Activated naive CD8-positive, alpha-beta T cell treated with anti-CD3 and anti-CD28 coated beads, Interleukin-2, amount 50 U/mL, for 24 hours (primary cell): Measurements from ENCODE around the gene ARPC5.

Experiments
- ATAC-seq: fragments of 150-1000 bp; cut with Tn5 transposase; one replicate; pipeline ENCODE4 v1.10.0; 2021
- DNase-seq: peaks from one replicate; pipeline ENCODE4 v3.0.0; 2021
- H3K27ac Mint-ChIP-seq: one replicate; pipeline ENCODE4 v1.8.0; 2021; ENCODE audit warnings: mild to moderate bottlenecking, mixed read lengths
- H3K27me3 Mint-ChIP-seq: one replicate; pipeline ENCODE4 v1.8.0; 2021; ENCODE audit warnings: mixed read lengths
- H3K36me3 Mint-ChIP-seq: one replicate; pipeline ENCODE4 v1.8.0; 2021; ENCODE audit warnings: low read depth, mixed read lengths
- H3K4me1 Mint-ChIP-seq: one replicate; pipeline ENCODE4 v1.8.0; 2021; ENCODE audit warnings: mixed read lengths
- H3K4me3 Mint-ChIP-seq: one replicate; pipeline ENCODE4 v1.8.0; 2021; ENCODE audit warnings: mild to moderate bottlenecking, moderate library complexity, mixed read lengths
- H3K9me3 Mint-ChIP-seq: one replicate; pipeline ENCODE4 v1.8.0; 2021; ENCODE audit warnings: mixed read lengths

Gene ARPC5

GRCh38 chr1:183611021-183611420 is 24.6 kb downstream of the ARPC5 start:
- H3K9me3 Mint-ChIP-seq: no peaks in the 10 kb centered on the region

GRCh38 chr1:183609759-183610452 is 25.7 kb downstream of the ARPC5 start:
- Mint-ChIP-seq H3K4me1 (peaks cover 2% of the 10 kb centered on the region), H3K36me3 (no peaks in the 10 kb centered on the region), H3K9me3 (no peaks in the 10 kb centered on the region), H3K27me3 (peaks cover 2% of the 10 kb centered on the region), H3K4me3 (no peak overlapping the region), H3K27ac (no peak overlapping the region)
- no peak for DNase-seq
- no peak for ATAC-seq

More at GRCh38 chr1:183611021-183611420, 24.6 kb downstream of the ARPC5 start:
- Mint-ChIP-seq H3K27me3 (peaks cover 2% of the 10 kb centered on the region), H3K4me1 (peaks cover 2% of the 10 kb centered on the region), H3K27ac (no peak overlapping the region), H3K4me3 (no peak overlapping the region), H3K36me3 (no peaks in the 10 kb centered on the region)
- DNase-seq (no peak), ATAC-seq (no peak)

GRCh38 chr1:183609313-183609712 is 26.3 kb downstream of the ARPC5 start:
- ATAC-seq (no peak), DNase-seq (no peak)
- Mint-ChIP-seq H3K36me3 (no peaks in the 10 kb centered on the region), H3K9me3 (no peaks in the 10 kb centered on the region), H3K27ac (no peak overlapping the region), H3K4me3 (no peak overlapping the region), H3K27me3 (peaks cover 2% of the 10 kb centered on the region), H3K4me1 (peaks cover 3% of the 10 kb centered on the region)

- Mint-ChIP-seq H3K4me3 (no peak overlapping the region), H3K27ac (no peak overlapping the region), H3K36me3 (no peaks in the 10 kb centered on the region), H3K27me3 (peaks cover 5% of the 10 kb centered on the region), H3K9me3 (no peaks in the 10 kb centered on the region), H3K4me1 (peaks cover 9% of the 10 kb centered on the region)
- ATAC-seq (no peak), DNase-seq (no peak)
These were observed 28.1 kb downstream of the ARPC5 start for GRCh38 chr1:183607322-183607980.

GRCh38 chr1:183605904-183606303 is 29.7 kb downstream of the ARPC5 start:
- DNase-seq (no peak), ATAC-seq (no peak)
- Mint-ChIP-seq H3K4me3 (no peak overlapping the region), H3K27me3 (peaks cover 2% of the 10 kb centered on the region), H3K36me3 (no peaks in the 10 kb centered on the region), H3K9me3 (no peaks in the 10 kb centered on the region), H3K4me1 (peaks cover 9% of the 10 kb centered on the region), H3K27ac (no peak overlapping the region)

- no peak for ATAC-seq
- no peaks in the 10 kb centered on the region for H3K9me3 Mint-ChIP-seq
- DNase-seq: no peak
- no peaks in the 10 kb centered on the region for H3K36me3 Mint-ChIP-seq
- no peak overlapping the region for H3K4me3 Mint-ChIP-seq
- peaks cover 2% of the 10 kb centered on the region for H3K27me3 Mint-ChIP-seq
- H3K4me1 Mint-ChIP-seq: peaks cover 9% of the 10 kb centered on the region
- H3K27ac Mint-ChIP-seq: no peak overlapping the region
These were observed 30.8 kb downstream of the ARPC5 start for GRCh38 chr1:183604815-183605214.

GRCh38 chr1:183604038-183604808 is 31.4 kb downstream of the ARPC5 start:
- H3K27ac Mint-ChIP-seq: peak overlapping the region; percentile 16
- no peaks in the 10 kb centered on the region for H3K9me3 Mint-ChIP-seq
- H3K4me3 Mint-ChIP-seq: no peak overlapping the region
- peaks cover 2% of the 10 kb centered on the region for H3K27me3 Mint-ChIP-seq
- ATAC-seq (no peak), DNase-seq (no peak)
- H3K36me3 Mint-ChIP-seq: no peaks in the 10 kb centered on the region
- peaks cover 9% of the 10 kb centered on the region for H3K4me1 Mint-ChIP-seq

GRCh38 chr1:183602510-183602909 is 33.1 kb downstream of the ARPC5 start:
- DNase-seq: no peak
- Mint-ChIP-seq H3K27ac (no peak overlapping the region), H3K36me3 (no peaks in the 10 kb centered on the region), H3K9me3 (no peaks in the 10 kb centered on the region), H3K4me3 (no peak overlapping the region), H3K27me3 (peaks cover 2% of the 10 kb centered on the region), H3K4me1 (peaks cover 13% of the 10 kb centered on the region)
- no peak for ATAC-seq

- DNase-seq (no peak), ATAC-seq (no peak)
- Mint-ChIP-seq H3K4me1 (peaks cover 11% of the 10 kb centered on the region), H3K27me3 (peaks cover 2% of the 10 kb centered on the region), H3K27ac (no peak overlapping the region), H3K36me3 (no peaks in the 10 kb centered on the region), H3K4me3 (no peak overlapping the region), H3K9me3 (no peaks in the 10 kb centered on the region)
These were observed 34.9 kb downstream of the ARPC5 start for GRCh38 chr1:183600634-183601033.

- ATAC-seq: peak; percentile 38
- Mint-ChIP-seq H3K36me3 (no peaks in the 10 kb centered on the region), H3K27me3 (peaks cover 2% of the 10 kb centered on the region), H3K9me3 (no peaks in the 10 kb centered on the region), H3K27ac (no peak overlapping the region), H3K4me3 (no peak overlapping the region), H3K4me1 (peaks cover 11% of the 10 kb centered on the region)
- DNase-seq: no peak
These were observed 35.4 kb downstream of the ARPC5 start for GRCh38 chr1:183600136-183600535.

- no peaks in the 10 kb centered on the region for H3K9me3 Mint-ChIP-seq
- no peak overlapping the region for H3K4me3 Mint-ChIP-seq
- no peaks in the 10 kb centered on the region for H3K36me3 Mint-ChIP-seq
- DNase-seq (no peak), ATAC-seq (peak; percentile 71)
- H3K27ac Mint-ChIP-seq: no peak overlapping the region
- H3K27me3 Mint-ChIP-seq: no peaks in the 10 kb centered on the region
- peaks cover 8% of the 10 kb centered on the region for H3K4me1 Mint-ChIP-seq
These were observed 37.2 kb downstream of the ARPC5 start for GRCh38 chr1:183598386-183598785.

- peaks cover 14% of the 10 kb centered on the region for H3K4me1 Mint-ChIP-seq
These were observed 37.8 kb downstream of the ARPC5 start for GRCh38 chr1:183597656-183598347.

GRCh38 chr1:183596500-183596899 is 39.1 kb downstream of the ARPC5 start:
- Mint-ChIP-seq H3K9me3 (no peaks in the 10 kb centered on the region), H3K36me3 (no peaks in the 10 kb centered on the region), H3K4me1 (peaks cover 25% of the 10 kb centered on the region)

More at GRCh38 chr1:183597656-183598347, 37.8 kb downstream of the ARPC5 start:
- Mint-ChIP-seq H3K4me3 (no peak overlapping the region), H3K36me3 (no peaks in the 10 kb centered on the region), H3K27ac (no peak overlapping the region), H3K9me3 (no peaks in the 10 kb centered on the region), H3K27me3 (no peaks in the 10 kb centered on the region)
- ATAC-seq (no peak), DNase-seq (no peak)

GRCh38 chr1:183595537-183595936 is 40.0 kb downstream of the ARPC5 start:
- Mint-ChIP-seq H3K27ac (no peak overlapping the region), H3K27me3 (no peaks in the 10 kb centered on the region), H3K4me1 (peaks cover 32% of the 10 kb centered on the region), H3K4me3 (no peak overlapping the region), H3K9me3 (no peaks in the 10 kb centered on the region), H3K36me3 (no peaks in the 10 kb centered on the region)
- ATAC-seq (no peak), DNase-seq (no peak)

More at GRCh38 chr1:183596500-183596899, 39.1 kb downstream of the ARPC5 start:
- no peak overlapping the region for H3K4me3 Mint-ChIP-seq
- H3K27me3 Mint-ChIP-seq: no peaks in the 10 kb centered on the region
- DNase-seq (no peak), ATAC-seq (no peak)
- H3K27ac Mint-ChIP-seq: no peak overlapping the region
